GM12878 (cell line): ENCODE measurements around the gene SGIP1.

Source experiments
- BHLHE40 ChIP-seq, 2 experiments: fragments of 450-650 bp in 1 of 2; IDR thresholded peaks; 2 replicates each; pipeline ENCODE4 v1.6.1; 2011 to 2017; ENCODE audit warnings: low read depth in 2 of 2, borderline replicate concordance in 1 of 2, improper control_type of control experiment in 1 of 2, low read length in 1 of 2, mild to moderate bottlenecking in 1 of 2
- DPF2 ChIP-seq: fragments of 450-650 bp; IDR thresholded peaks from 2 replicates; pipeline ENCODE4 v1.6.1; 2017; ENCODE audit warnings: mild to moderate bottlenecking
- EZH2 ChIP-seq: IDR thresholded peaks from 2 replicates; pipeline ENCODE4 v1.6.1; 2012; ENCODE audit warnings: low read depth, mild to moderate bottlenecking, control low read depth, inconsistent platforms, low read length, borderline replicate concordance; ENCODE audit not compliant: control insufficient read depth
- FOXM1 ChIP-seq: IDR thresholded peaks from 2 replicates; pipeline ENCODE4 v1.6.1; 2012; ENCODE audit warnings: low read depth, mild to moderate bottlenecking, inconsistent platforms, low read length, moderate library complexity
- JUND ChIP-seq: IDR thresholded peaks from 2 replicates; pipeline ENCODE4 v1.6.1; 2012; ENCODE audit warnings: low read depth, mild to moderate bottlenecking, low read length, improper control_type of control experiment, moderate library complexity
- NFYB ChIP-seq: IDR thresholded peaks from 2 replicates; pipeline ENCODE4 v1.6.1; 2011; ENCODE audit warnings: low read depth, mild to moderate bottlenecking, low read length, improper control_type of control experiment, moderate library complexity; ENCODE audit not compliant: insufficient read depth
- PML ChIP-seq: IDR thresholded peaks from 2 replicates; pipeline ENCODE4 v1.6.1; 2012; ENCODE audit warnings: low read length, inconsistent platforms
- POLR2AphosphoS5 ChIP-seq: IDR thresholded peaks from 2 replicates; pipeline ENCODE4 v1.6.1; 2011; ENCODE audit warnings: mild to moderate bottlenecking, low read length, inconsistent platforms
- SMAD1 ChIP-seq: fragments of 450-650 bp; IDR thresholded peaks from 2 replicates; pipeline ENCODE4 v1.6.1; 2018; ENCODE audit warnings: mild to moderate bottlenecking, low read depth; ENCODE audit not compliant: partially characterized antibody
- ZNF217 ChIP-seq: fragments of 450-650 bp; IDR thresholded peaks from 2 replicates; pipeline ENCODE4 v1.6.1; 2017; ENCODE audit warnings: antibody characterized with exemption, mild to moderate bottlenecking
- ZNF24 ChIP-seq: fragments of 450-650 bp; IDR thresholded peaks from 2 replicates; pipeline ENCODE4 v1.6.1; 2017; ENCODE audit warnings: antibody characterized with exemption, mild to moderate bottlenecking
- TF ChIP-seq, protein P1 (sequence below), 3 experiments: IDR thresholded peaks in 2 of 3; conservative IDR thresholded peaks in 1 of 3; 2 replicates each; pipeline ENCODE4 v1.5.1; 2011; ENCODE audit warnings: low read depth in 3 of 3, low read length in 3 of 3, mild to moderate bottlenecking in 3 of 3, control low read depth in 2 of 3, moderate library complexity in 2 of 3, inconsistent platforms in 1 of 3, mixed read lengths in 1 of 3; ENCODE audit not compliant: control insufficient read depth in 2 of 3, insufficient read depth in 1 of 3; ENCODE audit errors: extremely low read depth in 1 of 3
- TF ChIP-seq, protein P2 (sequence below): fragments of 450-650 bp; IDR thresholded peaks from 2 replicates; pipeline ENCODE4 v1.6.1; 2018; ENCODE audit warnings: mild to moderate bottlenecking, low read depth, moderate library complexity; ENCODE audit not compliant: partially characterized antibody
- TF ChIP-seq, protein P3 (sequence below): IDR thresholded peaks from 2 replicates; pipeline ENCODE4 v1.6.1; 2012; ENCODE audit warnings: mild to moderate bottlenecking, low read depth, low read length

DNA sequence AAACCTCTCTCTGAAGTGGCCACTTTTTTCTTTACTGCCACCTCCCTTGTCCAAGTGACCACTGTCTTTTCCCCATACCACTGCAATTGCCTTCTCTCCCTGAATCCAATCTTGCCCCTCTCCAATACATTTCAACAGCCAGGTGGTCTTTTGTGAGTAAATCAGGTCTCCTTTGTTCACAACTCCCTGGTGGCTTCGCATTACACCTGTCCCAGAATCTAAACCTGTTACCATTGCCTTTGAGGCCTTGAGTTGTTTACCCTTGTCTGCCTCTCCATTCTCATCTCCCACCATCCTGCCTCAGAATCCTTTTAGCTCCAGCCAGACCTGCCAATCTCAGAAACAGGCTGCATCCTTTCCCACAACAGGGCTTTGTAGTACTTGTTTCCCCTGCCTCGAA is 196.5 kb downstream of the SGIP1 start:
- TF ChIP-seq, protein P1, sequence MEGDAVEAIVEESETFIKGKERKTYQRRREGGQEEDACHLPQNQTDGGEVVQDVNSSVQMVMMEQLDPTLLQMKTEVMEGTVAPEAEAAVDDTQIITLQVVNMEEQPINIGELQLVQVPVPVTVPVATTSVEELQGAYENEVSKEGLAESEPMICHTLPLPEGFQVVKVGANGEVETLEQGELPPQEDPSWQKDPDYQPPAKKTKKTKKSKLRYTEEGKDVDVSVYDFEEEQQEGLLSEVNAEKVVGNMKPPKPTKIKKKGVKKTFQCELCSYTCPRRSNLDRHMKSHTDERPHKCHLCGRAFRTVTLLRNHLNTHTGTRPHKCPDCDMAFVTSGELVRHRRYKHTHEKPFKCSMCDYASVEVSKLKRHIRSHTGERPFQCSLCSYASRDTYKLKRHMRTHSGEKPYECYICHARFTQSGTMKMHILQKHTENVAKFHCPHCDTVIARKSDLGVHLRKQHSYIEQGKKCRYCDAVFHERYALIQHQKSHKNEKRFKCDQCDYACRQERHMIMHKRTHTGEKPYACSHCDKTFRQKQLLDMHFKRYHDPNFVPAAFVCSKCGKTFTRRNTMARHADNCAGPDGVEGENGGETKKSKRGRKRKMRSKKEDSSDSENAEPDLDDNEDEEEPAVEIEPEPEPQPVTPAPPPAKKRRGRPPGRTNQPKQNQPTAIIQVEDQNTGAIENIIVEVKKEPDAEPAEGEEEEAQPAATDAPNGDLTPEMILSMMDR (IDR thresholded peaks at IDR 0.05 in 2 of 3, conservative IDR thresholded peaks at IDR 0.05 in 1 of 3; ENCODE audit: control insufficient read depth in 2 of 3, extremely low read depth in 1 of 3, insufficient read depth in 1 of 3, low read depth in 3 of 3, low read length in 3 of 3), result no peak
- no peak for TF ChIP-seq POLR2AphosphoS5
- no peak for TF ChIP-seq ZNF217
- no peak for TF ChIP-seq PML
- TF ChIP-seq ZNF24, result no peak
- TF ChIP-seq NFYB, result no peak
- TF ChIP-seq, protein P2, sequence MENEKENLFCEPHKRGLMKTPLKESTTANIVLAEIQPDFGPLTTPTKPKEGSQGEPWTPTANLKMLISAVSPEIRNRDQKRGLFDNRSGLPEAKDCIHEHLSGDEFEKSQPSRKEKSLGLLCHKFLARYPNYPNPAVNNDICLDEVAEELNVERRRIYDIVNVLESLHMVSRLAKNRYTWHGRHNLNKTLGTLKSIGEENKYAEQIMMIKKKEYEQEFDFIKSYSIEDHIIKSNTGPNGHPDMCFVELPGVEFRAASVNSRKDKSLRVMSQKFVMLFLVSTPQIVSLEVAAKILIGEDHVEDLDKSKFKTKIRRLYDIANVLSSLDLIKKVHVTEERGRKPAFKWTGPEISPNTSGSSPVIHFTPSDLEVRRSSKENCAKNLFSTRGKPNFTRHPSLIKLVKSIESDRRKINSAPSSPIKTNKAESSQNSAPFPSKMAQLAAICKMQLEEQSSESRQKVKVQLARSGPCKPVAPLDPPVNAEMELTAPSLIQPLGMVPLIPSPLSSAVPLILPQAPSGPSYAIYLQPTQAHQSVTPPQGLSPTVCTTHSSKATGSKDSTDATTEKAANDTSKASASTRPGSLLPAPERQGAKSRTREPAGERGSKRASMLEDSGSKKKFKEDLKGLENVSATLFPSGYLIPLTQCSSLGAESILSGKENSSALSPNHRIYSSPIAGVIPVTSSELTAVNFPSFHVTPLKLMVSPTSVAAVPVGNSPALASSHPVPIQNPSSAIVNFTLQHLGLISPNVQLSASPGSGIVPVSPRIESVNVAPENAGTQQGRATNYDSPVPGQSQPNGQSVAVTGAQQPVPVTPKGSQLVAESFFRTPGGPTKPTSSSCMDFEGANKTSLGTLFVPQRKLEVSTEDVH, result no peak
- TF ChIP-seq, protein P3, sequence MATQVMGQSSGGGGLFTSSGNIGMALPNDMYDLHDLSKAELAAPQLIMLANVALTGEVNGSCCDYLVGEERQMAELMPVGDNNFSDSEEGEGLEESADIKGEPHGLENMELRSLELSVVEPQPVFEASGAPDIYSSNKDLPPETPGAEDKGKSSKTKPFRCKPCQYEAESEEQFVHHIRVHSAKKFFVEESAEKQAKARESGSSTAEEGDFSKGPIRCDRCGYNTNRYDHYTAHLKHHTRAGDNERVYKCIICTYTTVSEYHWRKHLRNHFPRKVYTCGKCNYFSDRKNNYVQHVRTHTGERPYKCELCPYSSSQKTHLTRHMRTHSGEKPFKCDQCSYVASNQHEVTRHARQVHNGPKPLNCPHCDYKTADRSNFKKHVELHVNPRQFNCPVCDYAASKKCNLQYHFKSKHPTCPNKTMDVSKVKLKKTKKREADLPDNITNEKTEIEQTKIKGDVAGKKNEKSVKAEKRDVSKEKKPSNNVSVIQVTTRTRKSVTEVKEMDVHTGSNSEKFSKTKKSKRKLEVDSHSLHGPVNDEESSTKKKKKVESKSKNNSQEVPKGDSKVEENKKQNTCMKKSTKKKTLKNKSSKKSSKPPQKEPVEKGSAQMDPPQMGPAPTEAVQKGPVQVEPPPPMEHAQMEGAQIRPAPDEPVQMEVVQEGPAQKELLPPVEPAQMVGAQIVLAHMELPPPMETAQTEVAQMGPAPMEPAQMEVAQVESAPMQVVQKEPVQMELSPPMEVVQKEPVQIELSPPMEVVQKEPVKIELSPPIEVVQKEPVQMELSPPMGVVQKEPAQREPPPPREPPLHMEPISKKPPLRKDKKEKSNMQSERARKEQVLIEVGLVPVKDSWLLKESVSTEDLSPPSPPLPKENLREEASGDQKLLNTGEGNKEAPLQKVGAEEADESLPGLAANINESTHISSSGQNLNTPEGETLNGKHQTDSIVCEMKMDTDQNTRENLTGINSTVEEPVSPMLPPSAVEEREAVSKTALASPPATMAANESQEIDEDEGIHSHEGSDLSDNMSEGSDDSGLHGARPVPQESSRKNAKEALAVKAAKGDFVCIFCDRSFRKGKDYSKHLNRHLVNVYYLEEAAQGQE, result no peak
- no peak for TF ChIP-seq EZH2
- TF ChIP-seq FOXM1, result no peak
- no peak for TF ChIP-seq JUND
- TF ChIP-seq BHLHE40 (IDR thresholded peaks at IDR 0.05; ENCODE audit: borderline replicate concordance in 1 of 2, low read depth in 2 of 2, low read length in 1 of 2), result no peak
- no peak for TF ChIP-seq DPF2
- no peak for TF ChIP-seq SMAD1
